Measurements from ENCODE around the gene AGRP.

Gene AGRP

GRCh38 chr16:67445913-67446907 lies 37.1 kb downstream of the AGRP start:
- no peak for DNase-seq (ENCODE audit: low read depth in 2 of 3, low spot score in 2 of 3)

GRCh38 chr16:67445441-67445912 lies 37.9 kb downstream of the AGRP start:
- no peak for DNase-seq (ENCODE audit: low read depth in 2 of 3, low spot score in 2 of 3)

- no peak for DNase-seq (ENCODE audit: low read depth in 2 of 3, low spot score in 2 of 3)
Observed at GRCh38 chr16:67445126-67445426, 38.3 kb downstream of the AGRP start.

GRCh38 chr16:67444259-67445125 lies 38.9 kb downstream of the AGRP start:
- no peak for DNase-seq (ENCODE audit: low read depth in 2 of 3, low spot score in 2 of 3)

- DNase-seq (ENCODE audit: low read depth in 2 of 3, low spot score in 2 of 3), result no peak
Observed at GRCh38 chr16:67443265-67443664, 40.1 kb downstream of the AGRP start.

- no peak for DNase-seq (ENCODE audit: low read depth in 2 of 3, low spot score in 2 of 3)
Observed at GRCh38 chr16:67442581-67443255, 40.6 kb downstream of the AGRP start.

- no peak for DNase-seq (ENCODE audit: low read depth in 2 of 3, low spot score in 2 of 3)
Observed at GRCh38 chr16:67441907-67442306, 41.4 kb downstream of the AGRP start.

GRCh38 chr16:67441271-67441753 lies 42.0 kb downstream of the AGRP start:
- no peak for DNase-seq (ENCODE audit: low read depth in 2 of 3, low spot score in 2 of 3)

GRCh38 chr16:67438824-67439393 lies 44.4 kb downstream of the AGRP start:
- DNase-seq (ENCODE audit: low read depth in 2 of 3, low spot score in 2 of 3), result no peak

GRCh38 chr16:67438098-67438791 lies 45.1 kb downstream of the AGRP start:
- no peak for DNase-seq (ENCODE audit: low read depth in 2 of 3, low spot score in 2 of 3)

GRCh38 chr16:67437513-67437912 lies 45.8 kb downstream of the AGRP start:
- DNase-seq (ENCODE audit: low read depth in 2 of 3, low spot score in 2 of 3), result no peak

- no peak for DNase-seq (ENCODE audit: low read depth in 2 of 3, low spot score in 2 of 3)
Observed at GRCh38 chr16:67436640-67437193, 46.6 kb downstream of the AGRP start.

- DNase-seq (ENCODE audit: low read depth in 2 of 3, low spot score in 2 of 3), result no peak
Observed at GRCh38 chr16:67435758-67436164, 47.6 kb downstream of the AGRP start.

GRCh38 chr16:67433131-67433719 lies 50.1 kb downstream of the AGRP start:
- no peak for DNase-seq (ENCODE audit: low read depth in 2 of 3, low spot score in 2 of 3)
